ENCODE measurements around the gene C6orf89. TPM values are rescaled to one million over a fixed set of nuclear protein-coding genes. Genes with fewer than 3 reads are reported as not detected.

The C6orf89 gene
- total and polyA plus RNA-seq, 2 of the 8 experiments (the other 6 are each of a cell fraction or from before 2014, with no cell fraction given): 4.6 to 12.3 TPM

GRCh38 chr6:36914227-36914794 is 28.6 kb downstream of the C6orf89 start:
- FAIRE-seq: no peak
- H3K79me1 ChIP-seq (ENCODE audit: low read depth, low read length): no peaks in the 10 kb centered on the region
- TF ChIP-seq CTCF (IDR thresholded peaks at IDR 0.05; ENCODE audit: control extremely low read depth in 1 of 3, insufficient read depth in 1 of 3, low read depth in 1 of 3, low read length in 3 of 3): peak; percentile 60 to 69 (median 69)
- TF ChIP-seq, protein P1, sequence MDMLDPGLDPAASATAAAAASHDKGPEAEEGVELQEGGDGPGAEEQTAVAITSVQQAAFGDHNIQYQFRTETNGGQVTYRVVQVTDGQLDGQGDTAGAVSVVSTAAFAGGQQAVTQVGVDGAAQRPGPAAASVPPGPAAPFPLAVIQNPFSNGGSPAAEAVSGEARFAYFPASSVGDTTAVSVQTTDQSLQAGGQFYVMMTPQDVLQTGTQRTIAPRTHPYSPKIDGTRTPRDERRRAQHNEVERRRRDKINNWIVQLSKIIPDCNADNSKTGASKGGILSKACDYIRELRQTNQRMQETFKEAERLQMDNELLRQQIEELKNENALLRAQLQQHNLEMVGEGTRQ (IDR thresholded peaks at IDR 0.05; ENCODE audit: low read length): no peak
- TF ChIP-seq YY1 (IDR thresholded peaks at IDR 0.05; ENCODE audit: low read depth, low read length): 0 out of 2 replicates have a peak, but pooled peaks have one; percentile 20
- TF ChIP-seq ATF2 (IDR thresholded peaks at IDR 0.05; ENCODE audit: low read length): 0 out of 2 replicates have a peak, but pooled peaks have one; percentile 45
- TF ChIP-seq MAFK (IDR thresholded peaks at IDR 0.05; ENCODE audit: low read depth, low read length): peak; percentile 2; the same call in 1 of the 2 replicates
- peak; percentile 63 to 64 for TF ChIP-seq RAD21 (IDR thresholded peaks at IDR 0.05 in 1 of 2, conservative IDR thresholded peaks at IDR 0.05 in 1 of 2; ENCODE audit: low read depth in 2 of 2, low read length in 2 of 2)

More at GRCh38 chr6:36914227-36914794, 28.6 kb downstream of the C6orf89 start:
- no peak overlapping the region; the same call in 1 of the 2 replicates for H2BK5ac ChIP-seq (ENCODE audit: low read depth, low read length)
- H3K4me3 ChIP-seq (ENCODE audit: extremely low read depth in 1 of 4, insufficient read depth in 2 of 4, low read depth in 3 of 4, low read length in 4 of 4): no peak overlapping the region
- H2BK120ac ChIP-seq (replicated peaks; ENCODE audit: low read depth, low read length): no peak overlapping the region
- no peak overlapping the region for H3K4ac ChIP-seq (replicated peaks; ENCODE audit: insufficient read length, low read depth, low read length)
- no peaks in the 10 kb centered on the region for H3K9me3 ChIP-seq (ENCODE audit: insufficient read depth in 2 of 2, low read depth in 1 of 2, low read length in 1 of 2)
- H3K56ac ChIP-seq (replicated peaks; ENCODE audit: insufficient read length, low read depth, low read length): no peak overlapping the region
- DNase-seq (ENCODE audit: low read depth in 1 of 2, low spot score in 2 of 2): peak; percentile 41 to 80
- H3K27ac ChIP-seq (ENCODE audit: low read depth, low read length): no peak overlapping the region
- H3K18ac ChIP-seq (ENCODE audit: extremely low read depth, low read length): peak overlapping the region; percentile 24; the same call in 1 of the 2 replicates
- ChIA-PET POLR2A (ENCODE audit: partially characterized antibody) (interaction anchor here (1.3 to 2.0 kb wide), 4 partner anchors 29 to 72 kb away, joined by 3 to 9 read pairs (median 4); partner anchors contain the start of genes MTCH1 and PPIL1), CTCF (ENCODE audit: partially characterized antibody) (interaction anchor here (0.6 to 3.9 kb wide), 37 partner anchors 9 to 299 kb away, joined by 3 to 50 read pairs (median 5); partner anchors contain the start of genes C6orf89, PI16 and PPIL1)
- no peak overlapping the region for H4K8ac ChIP-seq (ENCODE audit: extremely low read depth, insufficient read depth, low read length)
- no peaks in the 10 kb centered on the region for H3K27me3 ChIP-seq (replicated peaks in 1 of 4; ENCODE audit: control insufficient read depth in 3 of 4, extremely low read depth in 1 of 4, insufficient read depth in 3 of 4, low read length in 3 of 4)
- no peak overlapping the region for H2AFZ ChIP-seq (ENCODE audit: low read length)
- 32% methylated on average over 10 of the region's 10 CpGs; no CpG with 5 or more reads in 1 of the 2 experiments for WGBS, 2 experiments (ENCODE audit: extremely low coverage in 1 of 2, insufficient coverage in 1 of 2, insufficient read length in 1 of 2, insufficient replicate concordance in 2 of 2, low coverage in 1 of 2, low lambda C conversion rate in 2 of 2, missing lambda C conversion rate in 1 of 2)
- no peak overlapping the region for H2BK15ac ChIP-seq (ENCODE audit: low read length)
- H2BK12ac ChIP-seq (ENCODE audit: low read depth, low read length): 0 out of 2 replicates have a peak overlapping the region, but pooled peaks have one; percentile 17
- H3K14ac ChIP-seq (ENCODE audit: insufficient read length): no peak overlapping the region
- H3K23ac ChIP-seq (ENCODE audit: insufficient read length): no peak overlapping the region
- H4K20me1 ChIP-seq (replicated peaks in 1 of 2; ENCODE audit: control insufficient read depth in 1 of 2, insufficient read depth in 2 of 2, low read length in 2 of 2): no peaks in the 10 kb centered on the region
- no peak overlapping the region for H4K91ac ChIP-seq (replicated peaks; ENCODE audit: insufficient read length, low read length)
- H3K79me2 ChIP-seq (ENCODE audit: control insufficient read depth in 1 of 2, insufficient read depth in 2 of 2, low read length in 2 of 2): no peaks in the 10 kb centered on the region
- peak overlapping the region in 1 of 2 experiments; percentile 31; a peak in 2 of 4 replicates for H3K4me2 ChIP-seq (ENCODE audit: insufficient read depth in 1 of 2, low read depth in 2 of 2, low read length in 2 of 2)
- no peak overlapping the region for H2AK5ac ChIP-seq (ENCODE audit: low read depth, low read length)
- H2BK20ac ChIP-seq (ENCODE audit: low read length): no peak overlapping the region
- H4K5ac ChIP-seq (ENCODE audit: insufficient read length, low read depth, low read length): no peak overlapping the region
- no peaks in the 10 kb centered on the region for H3K23me2 ChIP-seq (ENCODE audit: low read depth, low read length)
- H3K9ac ChIP-seq (replicated peaks in 1 of 4; ENCODE audit: extremely low read depth in 1 of 4, low read depth in 3 of 4, low read length in 3 of 4): no peak overlapping the region
- no peaks in the 10 kb centered on the region; a peak in 1 of 7 replicates for H3K4me1 ChIP-seq (replicated peaks in 1 of 4; ENCODE audit: control insufficient read depth in 3 of 4, insufficient read depth in 4 of 4, low read length in 3 of 4)
- no peaks in the 10 kb centered on the region for H3K36me3 ChIP-seq (ENCODE audit: control insufficient read depth in 2 of 4, insufficient read depth in 4 of 4, low read length in 3 of 4)
